MM.1S (cell line): Measurements from ENCODE around the gene ADAMTS18.

Source experiments
- DNase-seq: peaks from one replicate; pipeline ENCODE4 v3.0.0-alpha.2; 2015
- H2AFZ ChIP-seq: fragments of 300-600 bp; sonication (generic); 2 replicates; pipeline ENCODE4 v1.6.0; 2016; ENCODE audit warnings: antibody characterized with exemption, low read length
- H3F3A ChIP-seq: fragments of 300-600 bp; sonication (generic); 2 replicates; pipeline ENCODE4 v1.6.1; 2016; ENCODE audit warnings: mild to moderate bottlenecking, antibody characterized with exemption, low read length, moderate library complexity, mixed read lengths; ENCODE audit not compliant: insufficient read depth
- H3K27ac ChIP-seq: fragments of 300-600 bp; sonication (generic); 2 replicates; pipeline ENCODE4 v1.5.1; 2016; ENCODE audit warnings: mild to moderate bottlenecking, low read length
- H3K27me3 ChIP-seq: fragments of 300-600 bp; sonication (generic); replicated peaks from 2 replicates; pipeline ENCODE4 v1.6.0; 2016; ENCODE audit warnings: low read length; ENCODE audit not compliant: insufficient read depth
- H3K36me3 ChIP-seq: fragments of 300-600 bp; sonication (generic); replicated peaks from 2 replicates; pipeline ENCODE4 v1.6.1; 2016; ENCODE audit warnings: mild to moderate bottlenecking, low read length, mixed read lengths; ENCODE audit not compliant: insufficient read depth
- H3K4me1 ChIP-seq: fragments of 300-600 bp; sonication (generic); 2 replicates; pipeline ENCODE4 v1.6.1; 2016; ENCODE audit warnings: low read length, mixed read lengths
- H3K4me2 ChIP-seq: fragments of 300-600 bp; sonication (generic); 2 replicates; pipeline ENCODE4 v1.6.0; 2016; ENCODE audit warnings: low read depth, low read length
- H3K4me3 ChIP-seq: fragments of 300-600 bp; sonication (generic); 2 replicates; pipeline ENCODE4 v1.5.1; 2016; ENCODE audit warnings: low read length, mixed read lengths
- H3K79me2 ChIP-seq: fragments of 300-600 bp; sonication (generic); 2 replicates; pipeline ENCODE4 v1.6.1; 2016; ENCODE audit warnings: mixed run types, low read length, mixed read lengths
- H3K9ac ChIP-seq: fragments of 300-600 bp; sonication (generic); 2 replicates; pipeline ENCODE4 v1.6.1; 2016; ENCODE audit warnings: low read length, mixed read lengths
- H3K9me2 ChIP-seq: fragments of 300-600 bp; sonication (generic); replicated peaks from 2 replicates; pipeline ENCODE4 v1.6.1; 2016; ENCODE audit warnings: mild to moderate bottlenecking, low read length, mixed read lengths; ENCODE audit not compliant: insufficient read depth
- H3K9me3 ChIP-seq: fragments of 300-600 bp; sonication (generic); replicated peaks from 2 replicates; pipeline ENCODE4 v1.6.1; 2016; ENCODE audit warnings: mild to moderate bottlenecking, low read length, mixed read lengths; ENCODE audit not compliant: insufficient read depth
- H4K20me1 ChIP-seq: fragments of 300-600 bp; sonication (generic); 2 replicates; pipeline ENCODE4 v1.6.1; 2016; ENCODE audit warnings: mild to moderate bottlenecking, low read length, moderate library complexity, mixed read lengths; ENCODE audit not compliant: insufficient read depth
- EZH2 ChIP-seq: fragments of 300-600 bp; sonication (generic); optimal IDR thresholded peaks from 2 replicates; pipeline ENCODE3; 2017; ENCODE audit warnings: low read depth, mild to moderate bottlenecking, antibody characterized with exemption, low read length, mixed read lengths
- EZH2phosphoT487 ChIP-seq: fragments of 300-600 bp; sonication (generic); IDR thresholded peaks from 2 replicates; pipeline ENCODE4 v1.6.1; 2018; ENCODE audit warnings: antibody characterized with exemption, low read length
- TF ChIP-seq, protein P1 (sequence below): fragments of 300-600 bp; sonication (generic); IDR thresholded peaks from 2 replicates; pipeline ENCODE4 v1.5.1; 2016; ENCODE audit warnings: antibody characterized with exemption, low read length, mixed read lengths

The ADAMTS18 gene

DNA sequence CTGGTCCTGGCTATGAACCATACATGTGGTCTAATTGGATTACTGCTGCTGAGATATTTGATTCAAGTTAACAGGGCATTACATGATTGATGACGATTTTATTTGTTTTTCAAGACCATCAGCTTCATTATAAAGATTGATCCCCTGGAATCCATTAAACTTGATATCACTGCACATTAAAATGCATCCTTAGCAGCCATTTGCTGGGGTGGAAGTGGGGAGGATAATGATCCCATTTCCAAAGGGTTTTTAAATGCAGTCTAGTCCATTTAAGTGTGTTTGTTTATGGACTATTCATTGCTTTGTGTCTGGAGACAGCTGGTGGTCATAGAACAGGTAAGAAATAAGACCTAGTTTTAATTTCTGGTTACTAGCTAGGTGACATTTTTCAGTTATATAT, 40.9 kb downstream of the ADAMTS18 start:
- H3K9ac ChIP-seq: no peak overlapping the region
- H3K27ac ChIP-seq: no peak overlapping the region
- no peaks in the 10 kb centered on the region for H3K4me1 ChIP-seq
- H3K4me3 ChIP-seq: no peak overlapping the region
- H2AFZ ChIP-seq: no peak overlapping the region
- TF ChIP-seq EZH2: no peak
- TF ChIP-seq, protein P1, sequence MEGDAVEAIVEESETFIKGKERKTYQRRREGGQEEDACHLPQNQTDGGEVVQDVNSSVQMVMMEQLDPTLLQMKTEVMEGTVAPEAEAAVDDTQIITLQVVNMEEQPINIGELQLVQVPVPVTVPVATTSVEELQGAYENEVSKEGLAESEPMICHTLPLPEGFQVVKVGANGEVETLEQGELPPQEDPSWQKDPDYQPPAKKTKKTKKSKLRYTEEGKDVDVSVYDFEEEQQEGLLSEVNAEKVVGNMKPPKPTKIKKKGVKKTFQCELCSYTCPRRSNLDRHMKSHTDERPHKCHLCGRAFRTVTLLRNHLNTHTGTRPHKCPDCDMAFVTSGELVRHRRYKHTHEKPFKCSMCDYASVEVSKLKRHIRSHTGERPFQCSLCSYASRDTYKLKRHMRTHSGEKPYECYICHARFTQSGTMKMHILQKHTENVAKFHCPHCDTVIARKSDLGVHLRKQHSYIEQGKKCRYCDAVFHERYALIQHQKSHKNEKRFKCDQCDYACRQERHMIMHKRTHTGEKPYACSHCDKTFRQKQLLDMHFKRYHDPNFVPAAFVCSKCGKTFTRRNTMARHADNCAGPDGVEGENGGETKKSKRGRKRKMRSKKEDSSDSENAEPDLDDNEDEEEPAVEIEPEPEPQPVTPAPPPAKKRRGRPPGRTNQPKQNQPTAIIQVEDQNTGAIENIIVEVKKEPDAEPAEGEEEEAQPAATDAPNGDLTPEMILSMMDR: no peak
- TF ChIP-seq EZH2phosphoT487: no peak
- no peaks in the 10 kb centered on the region for H3F3A ChIP-seq
- DNase-seq: no peak
- H3K27me3 ChIP-seq: no peaks in the 10 kb centered on the region
- H3K79me2 ChIP-seq: no peaks in the 10 kb centered on the region
- H3K4me2 ChIP-seq: no peak overlapping the region
- H4K20me1 ChIP-seq: no peaks in the 10 kb centered on the region
- H3K9me3 ChIP-seq: no peaks in the 10 kb centered on the region
- no peaks in the 10 kb centered on the region for H3K36me3 ChIP-seq
- no peaks in the 10 kb centered on the region for H3K9me2 ChIP-seq

DNA sequence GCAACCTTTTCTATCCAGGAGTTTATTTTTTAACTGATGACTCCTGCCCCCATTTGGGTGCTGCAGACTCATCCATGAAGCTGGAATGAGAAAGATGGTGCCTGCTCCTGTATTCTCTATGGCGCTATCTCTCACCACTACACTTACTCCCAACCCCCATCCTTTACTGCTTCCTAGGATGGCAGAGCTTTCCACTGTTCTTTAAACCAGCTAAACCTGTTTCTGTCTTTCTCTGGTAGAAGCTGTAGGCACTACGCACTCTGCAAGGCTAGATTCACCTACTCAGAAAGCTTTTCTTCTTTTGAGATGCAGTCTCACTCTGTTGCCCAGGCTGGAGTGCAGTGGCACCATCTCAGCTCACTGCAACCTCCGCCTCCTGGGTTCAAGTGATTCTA, 47.0 kb downstream of the ADAMTS18 start:
- H3K4me1 ChIP-seq: no peaks in the 10 kb centered on the region
- no peak overlapping the region for H3K27ac ChIP-seq
- no peaks in the 10 kb centered on the region for H3K9me2 ChIP-seq
- no peak overlapping the region for H2AFZ ChIP-seq
- no peaks in the 10 kb centered on the region for H3K79me2 ChIP-seq
- no peaks in the 10 kb centered on the region for H3F3A ChIP-seq
- no peak for DNase-seq
- H3K4me2 ChIP-seq: no peak overlapping the region
- H4K20me1 ChIP-seq: no peaks in the 10 kb centered on the region
- no peak overlapping the region for H3K4me3 ChIP-seq
- no peak overlapping the region for H3K9ac ChIP-seq
- no peaks in the 10 kb centered on the region for H3K27me3 ChIP-seq
- TF ChIP-seq, protein P1: no peak
- no peak for TF ChIP-seq EZH2
- no peak for TF ChIP-seq EZH2phosphoT487
- no peaks in the 10 kb centered on the region for H3K9me3 ChIP-seq
- no peaks in the 10 kb centered on the region for H3K36me3 ChIP-seq

DNA sequence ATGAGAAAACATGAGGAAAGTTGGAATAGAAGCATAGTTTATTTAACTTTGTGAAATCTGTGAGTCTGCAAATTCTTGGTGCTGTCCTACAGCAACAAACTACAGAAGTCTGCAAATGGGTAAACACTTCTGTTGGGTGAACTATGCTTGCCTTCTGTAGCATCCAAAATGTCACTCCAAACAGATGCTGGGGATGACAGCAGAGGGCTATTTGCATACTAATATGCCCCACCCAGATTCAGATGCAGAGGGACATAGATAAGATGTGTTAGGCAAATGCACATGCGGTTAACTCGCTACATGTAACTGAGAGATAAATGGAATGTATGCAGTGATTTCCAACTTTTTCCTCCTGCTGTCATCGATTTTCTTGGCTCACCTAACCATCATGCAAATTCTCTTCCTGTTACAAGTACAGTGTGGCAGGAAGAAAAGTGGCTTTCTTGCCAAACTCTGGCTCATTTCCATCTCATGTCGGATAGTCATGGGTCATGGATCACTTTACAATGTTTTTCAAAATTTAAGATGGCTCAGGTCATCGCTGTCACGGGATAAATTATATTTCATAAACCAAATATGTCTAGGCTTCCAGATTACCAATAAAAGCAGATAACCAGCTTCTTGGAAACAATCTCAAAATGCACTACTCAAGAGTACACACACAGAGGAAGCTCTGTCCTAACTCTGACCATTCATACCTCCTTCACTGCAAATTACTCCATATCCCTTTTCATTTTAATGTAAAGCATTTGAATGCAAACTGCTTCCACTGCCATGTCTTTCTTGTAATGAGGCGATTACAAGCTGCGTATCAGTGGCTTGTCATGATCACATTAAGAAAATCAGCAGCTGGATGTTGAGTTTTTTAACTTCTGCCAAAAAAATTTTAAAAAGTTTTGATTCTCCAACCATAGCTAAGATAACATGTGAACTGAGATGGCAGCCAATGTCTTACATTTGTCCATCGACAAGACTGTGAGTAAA, 47.7 kb downstream of the ADAMTS18 start:
- Histone ChIP-seq H3F3A (no peaks in the 10 kb centered on the region), H2AFZ (no peak overlapping the region), H3K79me2 (no peaks in the 10 kb centered on the region), H3K27me3 (no peaks in the 10 kb centered on the region), H3K9ac (no peak overlapping the region), H4K20me1 (no peaks in the 10 kb centered on the region), H3K36me3 (no peaks in the 10 kb centered on the region), H3K9me2 (no peaks in the 10 kb centered on the region), H3K4me1 (no peaks in the 10 kb centered on the region), H3K27ac (no peak overlapping the region), H3K4me2 (no peak overlapping the region), H3K4me3 (no peak overlapping the region), H3K9me3 (no peaks in the 10 kb centered on the region)
- no peak for DNase-seq
- TF ChIP-seq EZH2phosphoT487 (no peak), EZH2 (no peak)
- TF ChIP-seq, protein P1: no peak
